Spleen (tissue), 7 donors: ENCODE measurements around the gene ISG20L2.

Experiments
- CTCF ChIP-seq, 11 experiments: fragments of 200-600 bp in 7 of 11; fragments of 450-650 bp in 4 of 11; sonication (generic) in 4 of 11; IDR thresholded peaks in 8 of 11; conservative IDR thresholded peaks in 3 of 11; 1 replicate in 7 of 11; 2 replicates in 4 of 11; pipeline versions ENCODE4 v1.4.0 to v1.8.0; 2016 to 2021; ENCODE audit warnings: antibody characterized with exemption in 11 of 11, inconsistent platforms in 4 of 11, mild to moderate bottlenecking in 1 of 11
- POLR2A ChIP-seq, 3 donors: fragments of 450-650 bp; IDR thresholded peaks; one replicate each; pipeline ENCODE4 v1.5.1; 2017; ENCODE audit warnings: antibody characterized with exemption in 3 of 3, mild to moderate bottlenecking in 1 of 3
- POLR2AphosphoS5 ChIP-seq, 3 donors: sonication (generic); formaldehyde crosslinking; IDR thresholded peaks; one replicate each; pipeline ENCODE4 v1.5.1; 2017; ENCODE audit warnings: antibody characterized with exemption in 3 of 3
- donor health status: DM: no; HTN: no; CAD: no; lungs with moderate emphysema.
- donor health status: DM: no; HTN: no; CAD: no.
- donor health status: DM: no; HTN: no; CAD: no.

GRCh38 chr1:156760092-156760795, 31.7 kb upstream of the ISG20L2 start:
- TF ChIP-seq CTCF (IDR thresholded peaks at IDR 0.05 in 8 of 11, conservative IDR thresholded peaks at IDR 0.05 in 3 of 11) (no peak), POLR2A (IDR thresholded peaks at IDR 0.05) (no peak), POLR2AphosphoS5 (IDR thresholded peaks at IDR 0.05) (no peak)
